ENCODE measurements around the gene NCOA7. TPM values are rescaled to one million over a fixed set of nuclear protein-coding genes. Genes with fewer than 3 reads are reported as not detected.
A peak's percentile ranks its signal among the peaks of the same experiment; 100 is the strongest.

The NCOA7 gene
- total RNA-seq, 1 experiment from 2014 or later = 13.8 TPM

- intact Hi-C loops (cut with micrococcal nuclease) = loop anchor here (1.0 to 2.0 kb wide), 2 partner anchors 95 to 116 kb away; no protein-coding TSS in a partner anchor
- Histone ChIP-seq H3K9me2 (ENCODE audit: insufficient read depth) (no peaks in the 10 kb centered on the region), H4K20me1 (ENCODE audit: insufficient read depth) (no peaks in the 10 kb centered on the region), H3K4me2 (ENCODE audit: low read length) (no peak overlapping the region), H2AFZ (ENCODE audit: low read depth, low read length, poor library complexity, severe bottlenecking) (no peak overlapping the region), H3K9ac (ENCODE audit: low read length) (no peak overlapping the region), H3K27ac (ENCODE audit: low read depth, low read length) (no peak overlapping the region), H3K4me1 (ENCODE audit: control insufficient read depth in 1 of 2, insufficient read depth in 2 of 2, low read length in 2 of 2) (no peaks in the 10 kb centered on the region), H3K27me3 (ENCODE audit: insufficient read depth, low read length) (no peaks in the 10 kb centered on the region), H3K36me3 (ENCODE audit: control insufficient read depth in 1 of 2, insufficient read depth in 2 of 2, low read length in 2 of 2) (no peaks in the 10 kb centered on the region), H3K9me3 (ENCODE audit: control insufficient read depth in 1 of 2, insufficient read depth in 1 of 2, low read depth in 1 of 2, low read length in 2 of 2) (no peaks in the 10 kb centered on the region), H3K79me2 (ENCODE audit: insufficient read depth, low read length) (no peaks in the 10 kb centered on the region), H3K4me3 (replicated peaks in 1 of 2; ENCODE audit: low read depth in 1 of 2, low read length in 2 of 2) (no peak overlapping the region)
- no peak for TF ChIP-seq EZH2 (IDR thresholded peaks at IDR 0.05)
- TF ChIP-seq SP1 (IDR thresholded peaks at IDR 0.05; ENCODE audit: low read depth) = no peak
- no peak for TF ChIP-seq EZH2phosphoT487 (IDR thresholded peaks at IDR 0.05; ENCODE audit: borderline replicate concordance)
- no peak for TF ChIP-seq TCF7L2 (IDR thresholded peaks at IDR 0.05; ENCODE audit: borderline replicate concordance, extremely low read depth, insufficient read depth, insufficient read length)
- TF ChIP-seq RAD21 (IDR thresholded peaks at IDR 0.05; ENCODE audit: low read depth) = peak; percentile 70
- TF ChIP-seq, protein P1, sequence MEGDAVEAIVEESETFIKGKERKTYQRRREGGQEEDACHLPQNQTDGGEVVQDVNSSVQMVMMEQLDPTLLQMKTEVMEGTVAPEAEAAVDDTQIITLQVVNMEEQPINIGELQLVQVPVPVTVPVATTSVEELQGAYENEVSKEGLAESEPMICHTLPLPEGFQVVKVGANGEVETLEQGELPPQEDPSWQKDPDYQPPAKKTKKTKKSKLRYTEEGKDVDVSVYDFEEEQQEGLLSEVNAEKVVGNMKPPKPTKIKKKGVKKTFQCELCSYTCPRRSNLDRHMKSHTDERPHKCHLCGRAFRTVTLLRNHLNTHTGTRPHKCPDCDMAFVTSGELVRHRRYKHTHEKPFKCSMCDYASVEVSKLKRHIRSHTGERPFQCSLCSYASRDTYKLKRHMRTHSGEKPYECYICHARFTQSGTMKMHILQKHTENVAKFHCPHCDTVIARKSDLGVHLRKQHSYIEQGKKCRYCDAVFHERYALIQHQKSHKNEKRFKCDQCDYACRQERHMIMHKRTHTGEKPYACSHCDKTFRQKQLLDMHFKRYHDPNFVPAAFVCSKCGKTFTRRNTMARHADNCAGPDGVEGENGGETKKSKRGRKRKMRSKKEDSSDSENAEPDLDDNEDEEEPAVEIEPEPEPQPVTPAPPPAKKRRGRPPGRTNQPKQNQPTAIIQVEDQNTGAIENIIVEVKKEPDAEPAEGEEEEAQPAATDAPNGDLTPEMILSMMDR (IDR thresholded peaks at IDR 0.05 in 2 of 3, conservative IDR thresholded peaks at IDR 0.05 in 1 of 3; ENCODE audit: borderline replicate concordance in 1 of 3, insufficient read depth in 1 of 3, low read depth in 2 of 3, low read length in 2 of 3) = peak; percentile 49 to 68 (median 63); a peak in 5 of 6 replicates
- TF ChIP-seq JUND (IDR thresholded peaks at IDR 0.05) = no peak
- TF ChIP-seq POLR2AphosphoS5 (IDR thresholded peaks at IDR 0.05; ENCODE audit: low read depth, low read length) = no peak
- no peak for TF ChIP-seq SIN3A (IDR thresholded peaks at IDR 0.05; ENCODE audit: low read depth)
- no peak for TF ChIP-seq ZNF274 (IDR thresholded peaks at IDR 0.05; ENCODE audit: low read depth, low read length)
- ATAC-seq (peak; percentile 96), DNase-seq (ENCODE audit: low read depth, low spot score) (peak; percentile 42)
- ChIA-PET RAD21 (ENCODE audit: low non-redundant PET in 1 of 2, low total read pairs in 2 of 2, uncharacterized antibody in 2 of 2, unreplicated experiment in 2 of 2) (no interaction called here), CTCF (interaction anchor here (0.7 to 1.2 kb wide), 4 partner anchors 9 to 116 kb away, joined by 3 to 4 read pairs (median 4); partner anchors contain the start of gene NCOA7), POLR2A (no interaction called here)
- BruUV-seq (replicated peaks) = no TSS peak
Observed at GRCh38 chr6:125858427-125859320, 67.9 kb downstream of the NCOA7 start.
